Stimulated activated CD8-positive, alpha-beta memory T cell treated with anti-CD3 and anti-CD28 coated beads, Interleukin-12 subunit alpha, Interleukin-12 subunit beta, amount 100 ng/mL, for 24 hours (primary cell): ENCODE data around the gene OR5H2.

ENCODE experiments used
- DNase-seq: peaks from one replicate; pipeline ENCODE4 v3.0.0-alpha.2; 2020; ENCODE audit errors: extremely low read depth

OR5H2 gene

DNA sequence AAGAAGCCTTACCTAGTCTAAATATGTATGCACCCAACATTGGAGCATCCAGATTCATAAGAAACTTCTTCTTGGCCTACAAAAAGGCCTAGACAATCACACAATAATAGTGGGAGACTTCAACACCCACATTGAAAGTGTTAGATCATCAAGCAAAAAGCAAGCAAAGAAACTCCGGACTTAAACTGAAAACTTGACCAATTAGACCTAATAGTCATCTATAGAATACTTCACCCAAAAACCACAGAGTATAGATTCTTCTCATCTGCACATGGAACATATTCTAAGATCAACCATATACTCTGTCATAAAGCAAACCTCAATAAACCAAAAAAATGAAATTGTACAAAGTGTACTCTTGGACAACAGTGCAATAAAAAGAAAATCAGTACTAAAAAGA lies 49.0 kb downstream of the OR5H2 start:
- DNase-seq: no peak
